ENCODE data around the gene GARRE1.

The GARRE1 gene

DNA sequence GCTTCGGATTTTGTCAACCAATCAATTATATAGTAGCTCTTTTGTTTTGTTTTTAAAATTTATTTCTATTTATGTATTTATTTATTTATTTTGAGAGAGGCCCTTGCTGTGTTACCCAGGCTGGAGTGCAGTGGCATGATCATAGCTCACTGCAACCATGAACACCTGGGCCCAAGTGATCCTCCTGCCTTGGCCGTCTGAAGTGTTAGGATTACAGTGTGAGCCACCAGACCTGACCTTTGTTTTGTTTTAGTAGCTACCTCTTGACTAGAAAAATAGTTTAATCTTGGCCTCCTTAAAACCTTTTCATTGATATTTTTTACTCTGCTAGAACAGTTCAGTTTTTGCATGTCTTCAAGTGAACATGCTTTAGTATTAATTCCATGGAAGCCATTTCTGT is 15.1 kb downstream of the GARRE1 start:
- in situ Hi-C loops (cut with MboI; ENCODE audit: low pct_unique_long_range_greater_than_20kb, low sequenced_read_pairs, unreplicated experiment): no loop called here
- no peak for DNase-seq (ENCODE audit: low spot score)
- TF ChIP-seq CTCF (IDR thresholded peaks at IDR 0.05; ENCODE audit: extremely low read depth, insufficient read depth, missing control alignments): no peak

DNA sequence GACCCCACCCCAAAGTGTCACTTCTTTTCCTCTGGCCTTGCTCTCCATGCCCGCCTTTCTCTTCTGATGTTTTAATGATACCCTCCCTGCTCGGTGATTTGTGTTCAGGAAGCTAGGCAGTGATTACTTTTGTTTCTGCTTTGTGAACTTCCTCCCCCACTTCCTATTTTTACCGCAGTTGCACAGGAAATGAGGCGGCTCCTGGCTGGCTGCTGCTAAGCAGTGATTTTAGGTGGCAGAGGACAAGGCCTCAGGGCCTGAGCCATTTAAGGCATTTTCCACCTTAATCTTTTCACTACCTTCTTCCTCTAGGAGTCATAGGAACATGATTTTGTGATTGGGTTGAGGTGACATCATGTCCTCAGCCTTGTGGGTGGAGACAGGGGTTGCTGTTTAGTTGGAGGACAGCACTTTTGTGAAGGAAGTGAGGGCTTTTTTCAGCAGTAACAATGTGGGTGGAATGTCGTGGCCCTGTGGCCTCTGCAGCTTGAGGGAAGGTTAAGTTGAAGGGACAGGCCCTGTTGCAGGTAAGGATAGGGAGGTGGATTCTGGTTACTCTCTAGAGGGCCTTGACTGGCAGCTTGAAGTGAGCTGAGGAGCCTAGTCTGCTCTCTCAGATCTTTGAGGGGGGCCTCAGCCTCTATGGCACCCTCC is 15.7 kb downstream of the GARRE1 start:
- no peak for TF ChIP-seq CTCF (IDR thresholded peaks at IDR 0.05; ENCODE audit: extremely low read depth, insufficient read depth, missing control alignments)
- peak; percentile 43 for DNase-seq (ENCODE audit: low spot score)

DNA sequence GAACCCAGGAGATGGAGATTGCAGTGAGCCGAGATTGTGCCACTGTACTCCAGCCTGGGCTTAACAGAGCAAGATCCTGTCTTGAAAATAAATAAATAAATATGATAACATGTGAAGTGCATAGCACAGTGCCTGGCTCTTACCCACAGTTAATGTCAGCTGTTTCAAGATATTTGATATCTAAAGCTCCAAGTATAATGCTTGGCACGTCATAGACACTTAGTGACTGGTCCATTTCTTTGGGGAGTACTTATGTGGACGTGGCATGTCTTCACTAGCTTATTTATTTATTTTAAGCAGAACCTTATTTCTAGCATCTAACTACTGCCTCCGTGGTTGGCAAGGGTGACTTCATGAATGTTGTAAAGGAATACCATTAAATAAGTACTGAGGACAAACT is 18.8 kb downstream of the GARRE1 start:
- TF ChIP-seq CTCF (IDR thresholded peaks at IDR 0.05; ENCODE audit: extremely low read depth, insufficient read depth, missing control alignments): no peak
- in situ Hi-C loops (cut with MboI; ENCODE audit: low pct_unique_long_range_greater_than_20kb, low sequenced_read_pairs, unreplicated experiment): no loop called here
- DNase-seq (ENCODE audit: low spot score): no peak

More for the DNA sequence above, 15.7 kb downstream of the GARRE1 start:
- in situ Hi-C loops (cut with MboI; ENCODE audit: low pct_unique_long_range_greater_than_20kb, low sequenced_read_pairs, unreplicated experiment): no loop called here

DNA sequence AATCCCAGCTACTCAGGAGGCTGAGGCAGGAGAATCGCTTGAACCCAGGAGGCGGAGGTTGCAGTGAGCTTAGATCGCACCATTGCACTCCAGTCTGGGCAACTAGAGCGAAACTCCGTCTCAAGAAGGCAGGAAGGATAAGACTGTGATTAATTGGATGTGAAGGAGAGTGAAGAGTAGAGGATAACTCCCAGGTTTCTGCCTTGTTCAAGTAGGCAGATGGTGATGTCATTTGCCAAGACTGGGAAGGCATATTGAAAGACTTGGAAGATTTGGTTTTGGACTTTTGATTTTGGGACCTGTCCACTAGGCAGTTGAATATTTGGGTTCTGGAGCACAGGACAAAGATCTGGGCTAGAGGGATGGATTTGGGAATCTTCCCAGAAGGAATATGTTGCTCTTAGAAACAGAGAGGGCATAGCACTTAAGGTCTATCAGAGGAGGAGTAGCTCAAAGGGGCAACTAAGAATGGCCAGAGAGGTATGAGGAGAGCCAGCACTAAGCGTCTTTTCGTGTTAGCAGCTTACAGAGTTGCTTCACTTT is 20.0 kb downstream of the GARRE1 start:
- in situ Hi-C loops (cut with MboI; ENCODE audit: low pct_unique_long_range_greater_than_20kb, low sequenced_read_pairs, unreplicated experiment): no loop called here
- TF ChIP-seq CTCF (IDR thresholded peaks at IDR 0.05; ENCODE audit: extremely low read depth, insufficient read depth, missing control alignments): no peak
- no peak for DNase-seq (ENCODE audit: low spot score)

- DNase-seq (ENCODE audit: low spot score): no peak
- TF ChIP-seq CTCF (IDR thresholded peaks at IDR 0.05; ENCODE audit: extremely low read depth, insufficient read depth, missing control alignments): no peak
- in situ Hi-C loops (cut with MboI; ENCODE audit: low pct_unique_long_range_greater_than_20kb, low sequenced_read_pairs, unreplicated experiment): no loop called here
Observed at GRCh38 chr19:34274827-34275625, 20.7 kb downstream of the GARRE1 start.

GRCh38 chr19:34275705-34276104 is 21.4 kb downstream of the GARRE1 start:
- no peak for TF ChIP-seq CTCF (IDR thresholded peaks at IDR 0.05; ENCODE audit: extremely low read depth, insufficient read depth, missing control alignments)
- in situ Hi-C loops (cut with MboI; ENCODE audit: low pct_unique_long_range_greater_than_20kb, low sequenced_read_pairs, unreplicated experiment): no loop called here

More at GRCh38 chr19:34275705-34276104, 21.4 kb downstream of the GARRE1 start:
- no peak for DNase-seq (ENCODE audit: low spot score)

All from GM13977 (cell line).